DOHH2 (cell line): Measurements from ENCODE around the gene SLC5A9.

Experiments used
- H3F3A ChIP-seq: fragments of 200-600 bp; sonication (generic), shearing (Covaris generic); 2 replicates; pipeline ENCODE4 v1.6.0; 2016; ENCODE audit warnings: antibody characterized with exemption, mild to moderate bottlenecking; ENCODE audit not compliant: control insufficient read depth, insufficient read depth
- H3K27ac ChIP-seq: fragments of 200-600 bp; sonication (generic); 2 replicates; pipeline ENCODE4 v1.5.1; 2014; ENCODE audit warnings: low read depth, mild to moderate bottlenecking, low read length, moderate library complexity
- H3K27me3 ChIP-seq: fragments of 200-600 bp; sonication (generic); 2 replicates; pipeline ENCODE4 v1.6.1; 2014; ENCODE audit warnings: mild to moderate bottlenecking, low read length, mixed read lengths; ENCODE audit not compliant: control insufficient read depth
- H3K36me3 ChIP-seq: fragments of 200-600 bp; sonication (generic); 2 replicates; pipeline ENCODE4 v1.6.1; 2014; ENCODE audit warnings: mild to moderate bottlenecking, low read length, moderate library complexity, mixed read lengths; ENCODE audit not compliant: control insufficient read depth
- H3K4me1 ChIP-seq: fragments of 200-600 bp; sonication (generic); 2 replicates; pipeline ENCODE4 v1.6.1; 2014; ENCODE audit warnings: mild to moderate bottlenecking, low read length, mixed read lengths; ENCODE audit not compliant: control insufficient read depth
- H3K4me2 ChIP-seq: fragments of 200-600 bp; sonication (generic); 2 replicates; pipeline ENCODE4 v1.6.0; 2014; ENCODE audit warnings: mild to moderate bottlenecking, low read length, moderate library complexity
- H3K4me3 ChIP-seq: fragments of 200-600 bp; sonication (generic); 2 replicates; pipeline ENCODE4 v1.5.1; 2014; ENCODE audit warnings: mild to moderate bottlenecking, low read length, mixed read lengths
- H3K79me2 ChIP-seq: fragments of 200-600 bp; sonication (generic); 2 replicates; pipeline ENCODE4 v1.6.1; 2014; ENCODE audit warnings: mild to moderate bottlenecking, low read length, mixed read lengths; ENCODE audit not compliant: control insufficient read depth
- H3K9me2 ChIP-seq: fragments of 200-600 bp; sonication (generic); replicated peaks from 2 replicates; pipeline ENCODE4 v1.6.1; 2014; ENCODE audit warnings: mild to moderate bottlenecking, low read length, mixed read lengths; ENCODE audit not compliant: control insufficient read depth
- H3K9me3 ChIP-seq: fragments of 200-600 bp; sonication (generic); 2 replicates; pipeline ENCODE4 v1.6.1; 2014; ENCODE audit warnings: antibody characterized with exemption, low read length, mixed read lengths; ENCODE audit not compliant: control insufficient read depth, insufficient read depth
- H4K20me1 ChIP-seq: fragments of 200-600 bp; sonication (generic); 2 replicates; pipeline ENCODE4 v1.6.0; 2014; ENCODE audit warnings: low read depth, mild to moderate bottlenecking, antibody characterized with exemption, low read length, moderate library complexity; ENCODE audit not compliant: control insufficient read depth, insufficient read depth
- EZH2phosphoT487 ChIP-seq: fragments of 200-600 bp; sonication (generic); IDR thresholded peaks from 2 replicates; pipeline ENCODE4 v1.6.1; 2017; ENCODE audit warnings: borderline replicate concordance, mild to moderate bottlenecking, antibody characterized with exemption, low read length, moderate library complexity, mixed read lengths
- TF ChIP-seq, protein P1 (sequence below): fragments of 200-600 bp; sonication (generic); IDR thresholded peaks from one replicate; pipeline ENCODE4 v1.5.1; 2014; ENCODE audit warnings: antibody characterized with exemption, mild to moderate bottlenecking, low read depth, low read length; ENCODE audit not compliant: poor library complexity, severe bottlenecking

The SLC5A9 gene

DNA sequence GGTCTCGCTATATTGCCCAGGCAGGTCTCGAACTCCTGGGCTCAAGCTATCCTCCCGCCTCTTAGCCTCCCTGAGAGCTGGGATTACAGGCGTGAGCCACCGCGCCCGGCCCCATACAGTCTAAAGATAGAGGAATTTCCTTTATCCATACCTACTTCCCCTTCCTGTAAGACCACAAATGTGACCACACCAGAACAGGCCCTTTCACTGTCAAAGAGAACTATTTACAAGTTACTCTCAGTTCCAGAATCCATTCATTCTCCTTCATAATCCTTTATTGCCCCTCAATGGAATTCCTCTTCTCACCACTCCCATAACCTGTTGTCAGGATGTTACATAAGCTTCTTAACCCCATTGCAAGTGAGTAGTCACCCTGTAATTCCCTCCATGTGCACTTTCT lies 26.3 kb upstream of the SLC5A9 start:
- no peaks in the 10 kb centered on the region for H4K20me1 ChIP-seq
- no peaks in the 10 kb centered on the region for H3F3A ChIP-seq
- H3K4me1 ChIP-seq: no peaks in the 10 kb centered on the region
- no peak overlapping the region for H3K4me2 ChIP-seq
- no peaks in the 10 kb centered on the region for H3K36me3 ChIP-seq
- H3K9me2 ChIP-seq: no peaks in the 10 kb centered on the region
- H3K27me3 ChIP-seq: no peaks in the 10 kb centered on the region
- TF ChIP-seq EZH2phosphoT487: no peak
- H3K27ac ChIP-seq: no peak overlapping the region
- no peaks in the 10 kb centered on the region for H3K79me2 ChIP-seq
- H3K9me3 ChIP-seq: no peaks in the 10 kb centered on the region
- no peak overlapping the region for H3K4me3 ChIP-seq

DNA sequence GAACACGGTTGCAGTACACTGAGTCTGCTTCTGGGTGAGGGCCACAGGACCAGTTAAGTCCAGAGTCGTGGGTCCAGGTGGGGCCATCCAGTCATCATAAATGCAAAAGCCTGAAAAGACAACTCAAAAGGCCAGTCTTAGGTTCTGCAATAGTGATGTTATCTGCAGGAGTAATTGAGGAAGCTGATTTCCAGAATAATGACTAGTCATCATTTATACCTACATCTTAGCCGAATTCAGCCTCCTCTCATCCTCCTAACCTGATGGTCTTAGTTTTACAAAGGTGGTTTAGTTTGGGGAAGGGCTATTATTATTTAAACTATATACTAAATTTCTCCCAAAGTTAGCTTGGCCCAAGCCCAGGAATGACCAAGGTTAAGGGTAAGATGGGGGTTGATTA lies 23.5 kb upstream of the SLC5A9 start:
- H3F3A ChIP-seq: no peaks in the 10 kb centered on the region
- no peaks in the 10 kb centered on the region for H3K4me1 ChIP-seq
- no peaks in the 10 kb centered on the region for H3K27me3 ChIP-seq
- H3K27ac ChIP-seq: no peak overlapping the region
- no peaks in the 10 kb centered on the region for H4K20me1 ChIP-seq
- no peak overlapping the region for H3K4me3 ChIP-seq
- no peaks in the 10 kb centered on the region for H3K9me3 ChIP-seq
- H3K9me2 ChIP-seq: no peaks in the 10 kb centered on the region
- no peaks in the 10 kb centered on the region for H3K79me2 ChIP-seq
- no peak for TF ChIP-seq EZH2phosphoT487
- TF ChIP-seq, protein P1, sequence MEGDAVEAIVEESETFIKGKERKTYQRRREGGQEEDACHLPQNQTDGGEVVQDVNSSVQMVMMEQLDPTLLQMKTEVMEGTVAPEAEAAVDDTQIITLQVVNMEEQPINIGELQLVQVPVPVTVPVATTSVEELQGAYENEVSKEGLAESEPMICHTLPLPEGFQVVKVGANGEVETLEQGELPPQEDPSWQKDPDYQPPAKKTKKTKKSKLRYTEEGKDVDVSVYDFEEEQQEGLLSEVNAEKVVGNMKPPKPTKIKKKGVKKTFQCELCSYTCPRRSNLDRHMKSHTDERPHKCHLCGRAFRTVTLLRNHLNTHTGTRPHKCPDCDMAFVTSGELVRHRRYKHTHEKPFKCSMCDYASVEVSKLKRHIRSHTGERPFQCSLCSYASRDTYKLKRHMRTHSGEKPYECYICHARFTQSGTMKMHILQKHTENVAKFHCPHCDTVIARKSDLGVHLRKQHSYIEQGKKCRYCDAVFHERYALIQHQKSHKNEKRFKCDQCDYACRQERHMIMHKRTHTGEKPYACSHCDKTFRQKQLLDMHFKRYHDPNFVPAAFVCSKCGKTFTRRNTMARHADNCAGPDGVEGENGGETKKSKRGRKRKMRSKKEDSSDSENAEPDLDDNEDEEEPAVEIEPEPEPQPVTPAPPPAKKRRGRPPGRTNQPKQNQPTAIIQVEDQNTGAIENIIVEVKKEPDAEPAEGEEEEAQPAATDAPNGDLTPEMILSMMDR: no peak
- no peak overlapping the region for H3K4me2 ChIP-seq
- no peaks in the 10 kb centered on the region for H3K36me3 ChIP-seq

DNA sequence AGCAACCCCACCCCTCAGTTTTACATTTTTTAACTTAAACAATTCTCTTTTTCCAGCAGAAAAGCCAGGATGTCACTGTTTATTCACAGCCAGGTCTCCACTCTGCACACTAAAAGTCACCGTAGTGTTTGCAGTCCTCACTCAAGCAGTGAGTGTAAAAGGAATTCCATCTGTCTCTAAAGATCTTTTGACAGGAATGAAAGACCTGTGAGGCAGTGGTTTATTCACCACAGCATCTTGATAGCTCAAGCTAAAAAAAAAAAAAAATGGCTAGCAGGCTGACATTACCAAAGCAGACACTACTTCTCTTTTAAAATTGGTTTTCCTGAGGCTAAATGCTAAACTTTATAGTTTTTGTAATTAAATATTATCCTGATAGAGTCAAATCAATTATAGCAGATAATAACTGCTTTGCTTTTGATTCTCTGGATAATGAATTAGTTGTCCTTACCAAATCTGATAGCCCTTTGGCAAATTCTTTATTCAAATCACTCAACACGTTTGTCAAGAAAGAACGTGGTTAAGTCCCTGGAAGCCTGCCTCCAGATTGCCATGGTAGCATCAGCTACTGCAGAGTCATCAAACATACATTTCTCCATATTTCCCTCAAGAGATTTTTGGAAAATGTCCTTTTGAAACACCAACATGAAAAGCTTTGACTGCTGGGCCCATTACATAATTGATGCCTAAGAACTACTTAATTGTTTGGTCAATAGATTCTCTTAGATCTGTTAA lies 22.2 kb upstream of the SLC5A9 start:
- H3K4me3 ChIP-seq: no peak overlapping the region
- H3K9me3 ChIP-seq: no peaks in the 10 kb centered on the region
- no peaks in the 10 kb centered on the region for H3K4me1 ChIP-seq
- H3K27me3 ChIP-seq: no peaks in the 10 kb centered on the region
- H3K79me2 ChIP-seq: no peaks in the 10 kb centered on the region
- H3K9me2 ChIP-seq: no peaks in the 10 kb centered on the region
- no peaks in the 10 kb centered on the region for H3F3A ChIP-seq
- H4K20me1 ChIP-seq: no peaks in the 10 kb centered on the region
- H3K27ac ChIP-seq: no peak overlapping the region
- H3K36me3 ChIP-seq: no peaks in the 10 kb centered on the region
- no peak for TF ChIP-seq EZH2phosphoT487
- TF ChIP-seq, protein P1: no peak
- H3K4me2 ChIP-seq: no peak overlapping the region

DNA sequence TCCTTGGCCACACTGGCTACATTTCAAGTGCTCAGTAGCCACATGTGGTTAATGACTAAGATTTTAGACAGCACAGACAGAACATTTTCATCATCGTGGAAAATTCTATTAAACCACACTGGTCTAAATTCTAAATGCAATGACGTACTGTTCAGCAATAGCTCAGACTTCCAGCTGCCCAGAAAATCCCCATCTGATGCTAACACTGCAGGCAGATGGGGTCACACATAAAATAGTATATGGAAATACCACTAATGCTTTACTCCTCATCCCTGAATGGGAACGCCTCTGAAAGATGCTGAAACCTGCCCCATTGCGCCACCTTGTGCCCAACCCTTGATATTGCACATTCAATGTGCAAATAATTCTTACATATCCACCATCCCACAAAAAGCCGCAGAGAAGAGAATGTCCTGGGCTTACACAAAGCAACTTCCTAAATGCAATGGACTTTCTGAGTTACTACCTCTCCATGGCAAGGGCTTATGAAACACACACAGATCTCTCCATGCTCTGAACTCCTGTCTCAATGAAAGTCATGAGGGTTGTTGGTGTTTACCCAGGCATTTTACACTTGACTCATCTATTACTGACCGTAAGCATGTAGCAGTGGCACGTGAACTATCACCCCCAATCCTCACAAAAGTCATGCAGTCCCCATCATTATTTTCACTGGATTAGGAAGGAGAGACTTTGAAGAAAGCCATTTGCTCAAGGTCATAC lies 20.3 kb upstream of the SLC5A9 start:
- TF ChIP-seq EZH2phosphoT487: no peak
- TF ChIP-seq, protein P1: peak; percentile 89
- Histone ChIP-seq H3K4me2 (no peak overlapping the region), H3K27ac (no peak overlapping the region), H3K36me3 (no peaks in the 10 kb centered on the region), H3K27me3 (no peaks in the 10 kb centered on the region), H3K4me3 (no peak overlapping the region), H3K79me2 (no peaks in the 10 kb centered on the region), H4K20me1 (no peaks in the 10 kb centered on the region), H3K9me2 (no peaks in the 10 kb centered on the region), H3K4me1 (no peaks in the 10 kb centered on the region), H3K9me3 (no peaks in the 10 kb centered on the region), H3F3A (no peaks in the 10 kb centered on the region)
